Hematopoietic multipotent progenitor cell treated with erythropoietin and hydrocortisone succinate and interleukin-3 and kit ligand, for 15 days (in vitro differentiated cells): ENCODE results near the gene NSDHL.

Experiments used
- DNase-seq: peaks from one replicate; pipeline ENCODE4 v3.0.0-alpha.2; 2015; ENCODE audit warnings: low spot score

Gene NSDHL

GRCh38 chrX:152913910-152914309 is 83.0 kb downstream of the NSDHL start:
- DNase-seq, result no peak

GRCh38 chrX:152915541-152916241 is 84.8 kb downstream of the NSDHL start:
- DNase-seq, result peak; percentile 2

- no peak for DNase-seq
These were observed 87.1 kb downstream of the NSDHL start for GRCh38 chrX:152917656-152918579.

GRCh38 chrX:152918707-152919106 is 87.8 kb downstream of the NSDHL start:
- peak; percentile 2 for DNase-seq
